ENCODE data around the gene MTREX. TPM values are rescaled to one million over a fixed set of nuclear protein-coding genes. Genes with fewer than 3 reads are reported as not detected.

MTREX gene
- total and polyA plus RNA-seq, 10 of the 15 experiments (the other 5 are each of a cell fraction or from before 2014, with no cell fraction given) = 20.1 to 102 (median 49.0) TPM

- Histone ChIP-seq H3K4me3 (no peak overlapping the region), H3K4me1 (ENCODE audit: control insufficient read depth, insufficient read depth, low read length) (no peaks in the 10 kb centered on the region), H3K9ac (ENCODE audit: control insufficient read depth, insufficient read depth, low read length) (no peak overlapping the region), H2AFZ (ENCODE audit: control insufficient read depth, low read depth, low read length) (no peak overlapping the region), H3K79me2 (ENCODE audit: control insufficient read depth, insufficient read depth, low read length) (no peaks in the 10 kb centered on the region), H4K20me1 (ENCODE audit: control insufficient read depth, insufficient read depth) (no peaks in the 10 kb centered on the region; the same call in 1 of the 2 replicates), H3K27me3 (replicated peaks in 1 of 2; ENCODE audit: control insufficient read depth in 2 of 2, insufficient read depth in 2 of 2, low read length in 1 of 2) (no peaks in the 10 kb centered on the region), H3K36me3 (ENCODE audit: control insufficient read depth in 2 of 2, insufficient read depth in 2 of 2, low read length in 1 of 2) (no peaks in the 10 kb centered on the region), H3K27ac (ENCODE audit: control insufficient read depth, insufficient read depth) (no peak overlapping the region), H3K4me2 (ENCODE audit: control insufficient read depth, insufficient read depth) (no peak overlapping the region), H3K9me3 (replicated peaks; ENCODE audit: control insufficient read depth, insufficient read depth, low read length) (no peaks in the 10 kb centered on the region)
- no peak for DNase-seq (ENCODE audit: low read depth, low spot score)
- no peak for ATAC-seq
- RAD21 ChIA-PET (ENCODE audit: unreplicated experiment) = interaction anchor here (0.5 kb wide), 1 partner anchor 16 kb away, joined by 3 read pairs; no protein-coding TSS in a partner anchor
- no TSS peak for BruUV-seq (replicated peaks)
- intact Hi-C loops (cut with micrococcal nuclease; ENCODE audit: unreplicated experiment) = no loop called here
- no peak for FAIRE-seq
- 76% methylated on average over 2 of the region's 2 CpGs for WGBS (ENCODE audit: insufficient coverage, insufficient replicate concordance, low lambda C conversion rate, missing lambda C conversion rate)
- SMC1A ChIA-PET (ENCODE audit: uncharacterized antibody, unreplicated experiment) = interaction anchor here (1.1 kb wide), 1 partner anchor 107 kb away, joined by 3 read pairs; no protein-coding TSS in a partner anchor
- in situ Hi-C loops (cut with MboI) = no loop called here
- POLR2A ChIA-PET = no interaction called here
- CTCF ChIA-PET = no interaction called here
- TF ChIP-seq RUNX3 (IDR thresholded peaks at IDR 0.05; ENCODE audit: low read length) (no peak), MEF2B (IDR thresholded peaks at IDR 0.05; ENCODE audit: partially characterized antibody, poor library complexity, severe bottlenecking) (no peak), HCFC1 (IDR thresholded peaks at IDR 0.05; ENCODE audit: low read length) (no peak), STAT1 (conservative IDR thresholded peaks at IDR 0.05) (no peak), PRDM15 (CRISPR knock-in tag; IDR thresholded peaks at IDR 0.05) (no peak), SMAD1 (IDR thresholded peaks at IDR 0.05; ENCODE audit: low read depth, partially characterized antibody) (no peak), BACH1 (IDR thresholded peaks at IDR 0.05; ENCODE audit: borderline replicate concordance) (no peak), SREBF2 (IDR thresholded peaks at IDR 0.05; ENCODE audit: low read length) (no peak), MYB (IDR thresholded peaks at IDR 0.05; ENCODE audit: borderline replicate concordance, low read depth, low read length) (no peak), CBFB (IDR thresholded peaks at IDR 0.05; ENCODE audit: low read depth) (no peak), ZBTB11 (CRISPR knock-in tag; IDR thresholded peaks at IDR 0.05) (no peak), TARDBP (IDR thresholded peaks at IDR 0.05; ENCODE audit: borderline replicate concordance) (no peak), CBX5 (IDR thresholded peaks at IDR 0.05; ENCODE audit: low read depth) (no peak), MLLT1 (IDR thresholded peaks at IDR 0.05) (no peak), EGR1 (IDR thresholded peaks at IDR 0.05; ENCODE audit: borderline replicate concordance in 1 of 2, low read depth in 2 of 2, low read length in 2 of 2) (no peak), NFYB (IDR thresholded peaks at IDR 0.05; ENCODE audit: insufficient read depth, low read depth, low read length) (no peak)
Measured at GRCh38 chr5:55459572-55459971, 151.8 kb downstream of the MTREX start.
